ENCODE data around the gene ANTXR1.

GRCh38 chr2:69149631-69150215 lies 136.7 kb downstream of the ANTXR1 start:
- TF ChIP-seq POLR2AphosphoS5 (IDR thresholded peaks at IDR 0.05; ENCODE audit: low read depth, low read length): no peak
- TF ChIP-seq USF1 (IDR thresholded peaks at IDR 0.05; ENCODE audit: borderline replicate concordance, low read depth): no peak
- TF ChIP-seq, protein P1, sequence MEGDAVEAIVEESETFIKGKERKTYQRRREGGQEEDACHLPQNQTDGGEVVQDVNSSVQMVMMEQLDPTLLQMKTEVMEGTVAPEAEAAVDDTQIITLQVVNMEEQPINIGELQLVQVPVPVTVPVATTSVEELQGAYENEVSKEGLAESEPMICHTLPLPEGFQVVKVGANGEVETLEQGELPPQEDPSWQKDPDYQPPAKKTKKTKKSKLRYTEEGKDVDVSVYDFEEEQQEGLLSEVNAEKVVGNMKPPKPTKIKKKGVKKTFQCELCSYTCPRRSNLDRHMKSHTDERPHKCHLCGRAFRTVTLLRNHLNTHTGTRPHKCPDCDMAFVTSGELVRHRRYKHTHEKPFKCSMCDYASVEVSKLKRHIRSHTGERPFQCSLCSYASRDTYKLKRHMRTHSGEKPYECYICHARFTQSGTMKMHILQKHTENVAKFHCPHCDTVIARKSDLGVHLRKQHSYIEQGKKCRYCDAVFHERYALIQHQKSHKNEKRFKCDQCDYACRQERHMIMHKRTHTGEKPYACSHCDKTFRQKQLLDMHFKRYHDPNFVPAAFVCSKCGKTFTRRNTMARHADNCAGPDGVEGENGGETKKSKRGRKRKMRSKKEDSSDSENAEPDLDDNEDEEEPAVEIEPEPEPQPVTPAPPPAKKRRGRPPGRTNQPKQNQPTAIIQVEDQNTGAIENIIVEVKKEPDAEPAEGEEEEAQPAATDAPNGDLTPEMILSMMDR (IDR thresholded peaks at IDR 0.05): no peak
- TF ChIP-seq SIN3A (IDR thresholded peaks at IDR 0.05; ENCODE audit: borderline replicate concordance, low read depth, low read length): no peak
- no peak for TF ChIP-seq PBX3 (IDR thresholded peaks at IDR 0.05)
- no peak for TF ChIP-seq FOXM1 (IDR thresholded peaks at IDR 0.05; ENCODE audit: low read depth)
- TF ChIP-seq GATA2 (CRISPR knock-in tag; IDR thresholded peaks at IDR 0.05): no peak
- TF ChIP-seq EZH2phosphoT487 (IDR thresholded peaks at IDR 0.05; ENCODE audit: borderline replicate concordance, low read depth): no peak
- no peak for TF ChIP-seq RFX5 (IDR thresholded peaks at IDR 0.05; ENCODE audit: low read length)
- TF ChIP-seq, protein P2, sequence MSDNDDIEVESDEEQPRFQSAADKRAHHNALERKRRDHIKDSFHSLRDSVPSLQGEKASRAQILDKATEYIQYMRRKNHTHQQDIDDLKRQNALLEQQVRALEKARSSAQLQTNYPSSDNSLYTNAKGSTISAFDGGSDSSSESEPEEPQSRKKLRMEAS (IDR thresholded peaks at IDR 0.05; ENCODE audit: low read depth): no peak
- TF ChIP-seq YY1 (IDR thresholded peaks at IDR 0.05; ENCODE audit: low read depth): no peak
- TF ChIP-seq, protein P3, sequence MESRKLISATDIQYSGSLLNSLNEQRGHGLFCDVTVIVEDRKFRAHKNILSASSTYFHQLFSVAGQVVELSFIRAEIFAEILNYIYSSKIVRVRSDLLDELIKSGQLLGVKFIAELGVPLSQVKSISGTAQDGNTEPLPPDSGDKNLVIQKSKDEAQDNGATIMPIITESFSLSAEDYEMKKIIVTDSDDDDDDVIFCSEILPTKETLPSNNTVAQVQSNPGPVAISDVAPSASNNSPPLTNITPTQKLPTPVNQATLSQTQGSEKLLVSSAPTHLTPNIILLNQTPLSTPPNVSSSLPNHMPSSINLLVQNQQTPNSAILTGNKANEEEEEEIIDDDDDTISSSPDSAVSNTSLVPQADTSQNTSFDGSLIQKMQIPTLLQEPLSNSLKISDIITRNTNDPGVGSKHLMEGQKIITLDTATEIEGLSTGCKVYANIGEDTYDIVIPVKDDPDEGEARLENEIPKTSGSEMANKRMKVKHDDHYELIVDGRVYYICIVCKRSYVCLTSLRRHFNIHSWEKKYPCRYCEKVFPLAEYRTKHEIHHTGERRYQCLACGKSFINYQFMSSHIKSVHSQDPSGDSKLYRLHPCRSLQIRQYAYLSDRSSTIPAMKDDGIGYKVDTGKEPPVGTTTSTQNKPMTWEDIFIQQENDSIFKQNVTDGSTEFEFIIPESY (IDR thresholded peaks at IDR 0.05; ENCODE audit: borderline replicate concordance, low read depth): no peak
- TF ChIP-seq USF2 (IDR thresholded peaks at IDR 0.05; ENCODE audit: borderline replicate concordance, low read depth, low read length): no peak
- no peak for TF ChIP-seq CHD2 (IDR thresholded peaks at IDR 0.05; ENCODE audit: low read length, partially characterized antibody)

Data from SK-N-SH (cell line).